Activated CD8-positive, alpha-beta T cell treated with anti-CD3 and anti-CD28 coated beads for 36 hours (primary cell): ENCODE results near the gene ATP13A3. TPM values are rescaled to one million over a fixed set of nuclear protein-coding genes. Genes with fewer than 3 reads are reported as not detected.
"Not testable (repeated sequence)": the region's sequence is repeated elsewhere in the genome, so short reads cannot be mapped to it uniquely, and the experiment has no call there.

Source experiments
- ATAC-seq: fragments of 200-7000 bp; cut with Tn5 transposase; one replicate; pipeline ENCODE4 v1.10.0; 2021; ENCODE audit warnings: mild to moderate bottlenecking, moderate library complexity
- CTCF ChIA-PET: fragments of 350-600 bp; sonication (Branson Sonifier 250); formaldehyde crosslinking; loops from one replicate; lab custom pipeline; 2021; ENCODE audit warnings: antibody characterized with exemption; lab: Charles Lee
- POLR2A ChIA-PET: fragments of 350-600 bp; sonication (Branson Sonifier 250); formaldehyde crosslinking; loops from one replicate; lab custom pipeline; 2021; ENCODE audit warnings: antibody characterized with exemption; lab: Charles Lee
- DNase-seq: peaks from one replicate; pipeline ENCODE4 v3.0.0-alpha.2; 2020
- H3K27ac Mint-ChIP-seq: one replicate; pipeline ENCODE4 v1.8.0; 2021; ENCODE audit warnings: mild to moderate bottlenecking, mixed read lengths
- H3K27me3 Mint-ChIP-seq: one replicate; pipeline ENCODE4 v1.8.0; 2021; ENCODE audit warnings: mixed read lengths
- H3K36me3 Mint-ChIP-seq: one replicate; pipeline ENCODE4 v1.8.0; 2021; ENCODE audit warnings: low read depth, mixed read lengths
- H3K4me1 Mint-ChIP-seq: one replicate; pipeline ENCODE4 v1.8.0; 2021; ENCODE audit warnings: low read depth, mixed read lengths
- H3K4me3 Mint-ChIP-seq: one replicate; pipeline ENCODE4 v1.8.0; 2021; ENCODE audit warnings: mild to moderate bottlenecking, moderate library complexity, mixed read lengths
- H3K9me3 Mint-ChIP-seq: one replicate; pipeline ENCODE4 v1.8.0; 2021; ENCODE audit warnings: mixed read lengths
- intact Hi-C: fragments of 100-400 bp; cut with micrococcal nuclease; formaldehyde crosslinking; loops from one replicate; pipeline ENCODE4 v1.10.0; 2022
- total RNA-seq, 2 experiments: library from RNA; stranded (reverse); gene quantifications; one replicate each; pipeline ENCODE4 v1.2.3, GENCODE V29; 2021
- TF ChIP-seq, protein P1 (sequence below): fragments of 200-600 bp; IDR thresholded peaks from one replicate; pipeline ENCODE4 v1.8.0; 2022; ENCODE audit warnings: antibody characterized with exemption, mild to moderate bottlenecking

ATP13A3 gene
- 100 to 1,000 TPM; 101 to 110 TPM for total RNA-seq

DNA sequence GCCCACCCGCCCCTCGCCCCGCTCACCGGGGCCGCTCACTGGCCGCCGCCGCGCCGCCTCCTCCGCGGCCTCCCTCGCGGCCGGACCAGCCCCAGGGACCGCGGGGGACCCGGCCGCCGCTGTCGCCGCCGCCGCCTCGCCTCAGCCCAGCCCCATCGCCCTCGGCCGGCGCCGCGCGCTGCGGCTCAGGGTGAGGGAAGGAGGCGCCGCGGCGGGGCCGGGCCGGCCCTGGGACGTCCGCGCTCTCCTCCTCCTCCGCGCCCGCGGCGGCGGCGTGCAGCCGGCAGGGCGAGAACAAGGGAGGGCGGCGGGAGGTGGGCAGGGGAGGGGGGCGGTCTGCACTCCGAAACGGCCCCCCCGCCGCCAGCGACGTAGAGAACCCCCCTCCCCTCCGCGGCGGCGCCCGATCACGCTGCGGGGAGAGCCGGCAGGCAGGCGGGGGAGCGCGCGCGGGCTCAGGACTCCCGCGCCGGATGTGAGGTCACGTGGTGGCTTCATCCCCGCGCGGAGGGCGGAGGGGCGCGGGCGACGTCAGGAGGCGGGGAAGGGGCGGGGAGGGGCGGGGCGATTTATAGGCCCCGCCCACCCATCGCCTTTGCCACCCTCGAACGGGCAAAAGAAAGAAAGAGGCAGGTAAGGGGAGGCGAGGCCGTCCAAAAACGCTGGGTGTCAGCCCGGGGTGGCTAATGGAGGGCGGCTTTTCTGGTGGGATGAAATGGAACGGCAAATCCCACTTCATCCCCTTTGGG is at the start of gene ATP13A3:
ATP13A3 (minus strand) TSS at position 463 of the 749 bp plus-strand sequence. CDS start 24,812 bp downstream, outside the sequence.
- ChIA-PET CTCF (interaction anchor here (1.3 to 3.7 kb wide), 3 partner anchors 14 to 147 kb away, joined by 3 to 44 read pairs (median 4); no protein-coding TSS in a partner anchor), POLR2A (interaction anchor here (0.7 to 1.9 kb wide), 9 partner anchors 7 to 1056 kb away, joined by 3 to 8 read pairs (median 5); partner anchors contain the start of gene PPP1R2)
- Mint-ChIP-seq H3K4me3 (peak within 1 kb of the TSS; percentile 90), H3K36me3 (peaks cover 32% of the 10 kb centered on the region), H3K9me3 (no peaks in the 10 kb centered on the region), H3K27ac (peak within 1 kb of the TSS; percentile 95), H3K4me1 (peaks cover 54% of the 10 kb centered on the region), H3K27me3 (no peaks in the 10 kb centered on the region)
- ATAC-seq = peak; percentile 79
- TF ChIP-seq, protein P1, sequence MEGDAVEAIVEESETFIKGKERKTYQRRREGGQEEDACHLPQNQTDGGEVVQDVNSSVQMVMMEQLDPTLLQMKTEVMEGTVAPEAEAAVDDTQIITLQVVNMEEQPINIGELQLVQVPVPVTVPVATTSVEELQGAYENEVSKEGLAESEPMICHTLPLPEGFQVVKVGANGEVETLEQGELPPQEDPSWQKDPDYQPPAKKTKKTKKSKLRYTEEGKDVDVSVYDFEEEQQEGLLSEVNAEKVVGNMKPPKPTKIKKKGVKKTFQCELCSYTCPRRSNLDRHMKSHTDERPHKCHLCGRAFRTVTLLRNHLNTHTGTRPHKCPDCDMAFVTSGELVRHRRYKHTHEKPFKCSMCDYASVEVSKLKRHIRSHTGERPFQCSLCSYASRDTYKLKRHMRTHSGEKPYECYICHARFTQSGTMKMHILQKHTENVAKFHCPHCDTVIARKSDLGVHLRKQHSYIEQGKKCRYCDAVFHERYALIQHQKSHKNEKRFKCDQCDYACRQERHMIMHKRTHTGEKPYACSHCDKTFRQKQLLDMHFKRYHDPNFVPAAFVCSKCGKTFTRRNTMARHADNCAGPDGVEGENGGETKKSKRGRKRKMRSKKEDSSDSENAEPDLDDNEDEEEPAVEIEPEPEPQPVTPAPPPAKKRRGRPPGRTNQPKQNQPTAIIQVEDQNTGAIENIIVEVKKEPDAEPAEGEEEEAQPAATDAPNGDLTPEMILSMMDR = no peak
- peak; percentile 87 for DNase-seq
- intact Hi-C loops = no loop called here

DNA sequence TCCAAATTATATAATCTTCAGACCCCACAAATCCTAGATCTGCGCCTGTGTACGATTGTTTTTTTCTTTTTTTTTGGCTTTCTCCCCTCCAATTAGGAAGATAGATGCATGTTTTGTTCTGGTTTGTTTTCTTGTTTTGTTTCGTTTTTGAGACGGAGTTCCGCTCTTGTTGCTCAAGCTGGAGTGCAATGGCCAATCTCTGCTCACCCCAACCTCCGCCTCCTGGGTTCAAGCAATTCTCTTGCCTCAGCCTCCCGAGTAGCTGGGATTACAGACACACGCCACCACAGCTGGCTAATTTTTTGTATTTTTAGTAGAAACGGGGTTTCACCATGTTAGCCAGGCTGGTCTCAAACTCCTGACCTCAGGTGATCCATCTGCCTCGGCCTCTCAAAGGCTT is 48.4 kb upstream of the ATP13A3 start:
- H3K27ac Mint-ChIP-seq, H3K27me3 Mint-ChIP-seq, POLR2A ChIA-PET, DNase-seq, intact Hi-C loops, ATAC-seq, CTCF ChIA-PET, H3K4me3 Mint-ChIP-seq, H3K36me3 Mint-ChIP-seq, H3K4me1 Mint-ChIP-seq: not testable (repeated sequence)
- H3K9me3 Mint-ChIP-seq = peaks cover 15% of the 10 kb centered on the region

DNA sequence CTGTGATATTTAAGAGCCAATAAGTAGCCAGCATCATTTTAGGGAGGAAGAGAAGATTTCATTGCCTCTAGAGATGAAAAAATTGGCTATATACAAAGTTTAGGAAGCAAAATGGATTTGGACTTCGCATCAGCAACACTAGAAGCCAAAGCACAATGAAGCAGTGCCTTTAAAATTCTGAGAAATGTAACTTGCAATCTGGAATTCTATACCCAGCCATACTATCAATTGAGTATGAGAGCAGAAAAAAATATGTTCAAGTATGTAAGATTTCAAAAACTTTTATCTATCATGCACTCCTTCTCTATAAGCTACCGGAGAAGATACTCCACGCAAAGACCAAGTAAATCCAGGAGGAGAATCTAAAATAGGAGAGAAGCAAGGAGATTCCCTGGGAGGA is 47.4 kb upstream of the ATP13A3 start:
- intact Hi-C loops = no loop called here
- peaks cover 1% of the 10 kb centered on the region for H3K36me3 Mint-ChIP-seq
- ATAC-seq (no peak), DNase-seq (no peak)
- H3K4me1 Mint-ChIP-seq = peaks cover 4% of the 10 kb centered on the region
- CTCF ChIA-PET = no interaction called here
- no peaks in the 10 kb centered on the region for H3K27me3 Mint-ChIP-seq
- POLR2A ChIA-PET = no interaction called here
- H3K9me3 Mint-ChIP-seq = peaks cover 15% of the 10 kb centered on the region
- H3K27ac Mint-ChIP-seq = no peak overlapping the region
- no peak overlapping the region for H3K4me3 Mint-ChIP-seq
- TF ChIP-seq, protein P1 = no peak

DNA sequence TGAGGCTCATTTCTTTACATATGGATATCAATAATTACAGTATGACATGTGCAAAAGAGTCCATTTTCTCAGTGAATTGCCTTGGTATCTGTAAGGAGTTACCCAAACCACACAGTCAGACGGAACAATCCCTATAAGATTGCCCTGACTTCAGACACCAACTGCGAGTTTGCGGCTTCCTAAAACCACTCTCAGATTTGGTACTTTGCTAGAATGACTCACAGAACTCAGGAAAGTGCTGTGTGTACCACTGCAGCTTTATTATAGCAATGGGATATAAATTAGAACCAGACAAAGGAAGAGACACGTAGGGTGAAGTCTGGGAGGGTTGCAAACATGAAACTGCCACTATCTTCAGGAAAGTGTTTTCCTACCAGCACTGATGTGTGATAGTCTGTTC is 45.8 kb upstream of the ATP13A3 start:
- POLR2A ChIA-PET = interaction anchor here (0.6 kb wide), 1 partner anchor 9 kb away, joined by 3 read pairs; no protein-coding TSS in a partner anchor
- intact Hi-C loops = no loop called here
- Mint-ChIP-seq H3K4me3 (no peak overlapping the region), H3K9me3 (peaks cover 15% of the 10 kb centered on the region), H3K36me3 (peaks cover 1% of the 10 kb centered on the region), H3K27me3 (no peaks in the 10 kb centered on the region), H3K4me1 (peaks cover 1% of the 10 kb centered on the region), H3K27ac (no peak overlapping the region)
- CTCF ChIA-PET = no interaction called here
- no peak for ATAC-seq
- no peak for DNase-seq
- TF ChIP-seq, protein P1 = no peak

DNA sequence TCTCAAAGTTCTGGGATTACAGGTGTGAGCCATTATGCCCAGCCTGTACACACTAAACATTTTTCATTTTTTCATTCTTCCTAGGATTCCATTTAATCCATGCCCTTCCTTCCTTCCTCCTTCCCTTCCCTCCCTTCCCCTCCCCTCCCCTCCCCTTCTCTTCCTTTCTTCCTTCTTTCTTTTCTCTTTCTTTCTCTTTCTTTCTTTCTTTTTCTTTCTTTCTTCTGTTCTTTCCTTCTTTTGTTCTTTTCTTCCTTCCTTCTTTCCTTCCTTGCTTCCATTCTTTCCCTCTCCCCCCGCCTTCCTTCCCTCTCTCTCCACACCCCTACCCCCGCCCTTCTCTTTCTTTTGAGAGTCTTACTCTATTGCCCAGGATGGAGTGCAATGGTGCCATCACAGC is 40.9 kb upstream of the ATP13A3 start:
- ChIA-PET CTCF (no interaction called here), POLR2A (no interaction called here)
- Mint-ChIP-seq H3K27me3 (no peaks in the 10 kb centered on the region), H3K4me3 (no peak overlapping the region), H3K9me3 (no peaks in the 10 kb centered on the region), H3K36me3 (no peaks in the 10 kb centered on the region), H3K27ac (no peak overlapping the region), H3K4me1 (no peaks in the 10 kb centered on the region)
- TF ChIP-seq, protein P1 = no peak
- ATAC-seq (no peak), DNase-seq (no peak)
- intact Hi-C loops = no loop called here
